Measurements from ENCODE around the gene PLXNB1.
A peak's percentile ranks its signal among the peaks of the same experiment; 100 is the strongest.

PLXNB1 gene

DNA sequence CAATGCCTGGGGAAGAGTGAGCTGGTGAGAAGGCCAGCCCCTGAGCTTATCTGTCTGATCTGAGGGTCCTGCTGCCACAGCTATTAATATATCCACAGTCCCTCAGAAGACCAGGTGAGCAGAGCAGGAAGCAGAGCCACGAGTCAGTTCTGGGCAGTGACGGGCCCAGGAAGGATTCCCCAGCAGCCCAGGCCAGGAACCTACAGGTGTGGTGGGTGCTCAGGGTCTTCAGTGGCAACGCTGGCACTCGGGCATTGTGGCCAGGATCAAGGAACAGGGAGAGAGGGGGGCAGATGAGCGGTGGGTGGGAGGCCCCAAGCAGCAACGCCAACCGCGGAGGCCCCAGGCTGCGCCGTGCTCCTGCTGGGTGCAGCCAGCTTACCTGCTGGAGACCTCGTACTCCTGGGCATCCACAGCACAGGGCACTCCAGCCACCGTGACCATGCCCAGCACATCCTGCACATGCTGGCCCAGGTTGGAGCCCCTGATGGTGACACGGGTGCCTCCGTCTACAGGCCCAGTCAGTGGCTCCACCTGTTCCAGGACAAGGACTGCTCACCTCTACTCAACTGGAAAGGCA, 12.3 kb downstream of the PLXNB1 start:
- TF ChIP-seq MYC (IDR thresholded peaks at IDR 0.05; ENCODE audit: low read depth, low read length) = no peak
- no peak overlapping the region for H3K4me3 ChIP-seq (ENCODE audit: low read depth, low read length)
- no peak for DNase-seq (ENCODE audit: low read depth)

DNA sequence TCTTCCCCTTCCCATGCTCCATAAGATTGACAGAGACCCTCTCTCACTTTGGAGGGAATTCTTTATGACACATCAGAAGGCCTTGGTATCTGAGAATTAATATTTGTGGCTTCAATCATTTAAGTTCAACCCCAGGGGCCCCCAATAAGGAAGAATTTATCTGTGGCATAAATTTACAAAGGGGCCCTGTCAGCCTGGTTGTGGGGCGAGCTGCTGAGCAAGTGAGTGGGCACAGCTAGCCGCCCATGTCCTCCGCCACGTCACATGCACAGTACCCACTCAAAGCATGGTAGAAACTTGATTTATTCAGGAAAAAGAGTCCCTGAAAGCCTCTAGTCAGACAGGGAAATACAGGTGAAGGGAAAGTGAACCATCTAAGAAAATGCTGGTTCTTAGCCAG, 13.3 kb downstream of the PLXNB1 start:
- TF ChIP-seq, protein P1, sequence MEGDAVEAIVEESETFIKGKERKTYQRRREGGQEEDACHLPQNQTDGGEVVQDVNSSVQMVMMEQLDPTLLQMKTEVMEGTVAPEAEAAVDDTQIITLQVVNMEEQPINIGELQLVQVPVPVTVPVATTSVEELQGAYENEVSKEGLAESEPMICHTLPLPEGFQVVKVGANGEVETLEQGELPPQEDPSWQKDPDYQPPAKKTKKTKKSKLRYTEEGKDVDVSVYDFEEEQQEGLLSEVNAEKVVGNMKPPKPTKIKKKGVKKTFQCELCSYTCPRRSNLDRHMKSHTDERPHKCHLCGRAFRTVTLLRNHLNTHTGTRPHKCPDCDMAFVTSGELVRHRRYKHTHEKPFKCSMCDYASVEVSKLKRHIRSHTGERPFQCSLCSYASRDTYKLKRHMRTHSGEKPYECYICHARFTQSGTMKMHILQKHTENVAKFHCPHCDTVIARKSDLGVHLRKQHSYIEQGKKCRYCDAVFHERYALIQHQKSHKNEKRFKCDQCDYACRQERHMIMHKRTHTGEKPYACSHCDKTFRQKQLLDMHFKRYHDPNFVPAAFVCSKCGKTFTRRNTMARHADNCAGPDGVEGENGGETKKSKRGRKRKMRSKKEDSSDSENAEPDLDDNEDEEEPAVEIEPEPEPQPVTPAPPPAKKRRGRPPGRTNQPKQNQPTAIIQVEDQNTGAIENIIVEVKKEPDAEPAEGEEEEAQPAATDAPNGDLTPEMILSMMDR (IDR thresholded peaks at IDR 0.05; ENCODE audit: low read depth, low read length) = no peak
- no peak for TF ChIP-seq MYC (IDR thresholded peaks at IDR 0.05; ENCODE audit: low read depth, low read length)
- TF ChIP-seq POLR2A (IDR thresholded peaks at IDR 0.05; ENCODE audit: extremely low read depth, insufficient read length) = no peak
- TF ChIP-seq, protein P2, sequence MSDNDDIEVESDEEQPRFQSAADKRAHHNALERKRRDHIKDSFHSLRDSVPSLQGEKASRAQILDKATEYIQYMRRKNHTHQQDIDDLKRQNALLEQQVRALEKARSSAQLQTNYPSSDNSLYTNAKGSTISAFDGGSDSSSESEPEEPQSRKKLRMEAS (IDR thresholded peaks at IDR 0.05; ENCODE audit: low read depth, low read length) = no peak
- no peak overlapping the region for H3K4me3 ChIP-seq (ENCODE audit: low read depth, low read length)
- DNase-seq (ENCODE audit: low read depth) = no peak

DNA sequence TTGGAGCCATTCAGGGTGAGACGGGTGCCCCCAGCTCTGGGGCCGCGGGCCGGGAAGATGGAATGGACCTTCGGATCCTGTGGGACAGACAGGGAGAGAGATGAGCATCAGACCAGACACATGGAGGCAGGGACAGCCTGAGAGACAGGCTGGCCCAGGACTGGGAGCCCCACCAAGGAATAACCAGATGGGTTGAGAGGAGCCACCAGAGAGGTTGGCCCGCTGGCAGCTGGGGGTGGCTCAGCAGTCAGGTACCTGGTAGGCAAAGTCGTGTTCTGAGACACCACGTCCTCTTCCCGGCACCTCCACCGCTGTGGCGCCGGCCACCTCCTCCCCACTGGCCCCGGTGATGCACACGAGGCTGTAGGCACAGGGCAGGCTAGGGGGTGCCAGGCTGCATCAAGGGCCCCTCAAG, 13.8 kb downstream of the PLXNB1 start:
- TF ChIP-seq, protein P2 (IDR thresholded peaks at IDR 0.05; ENCODE audit: low read depth, low read length) = no peak
- TF ChIP-seq POLR2A (IDR thresholded peaks at IDR 0.05; ENCODE audit: extremely low read depth, insufficient read length) = no peak
- no peak for TF ChIP-seq MYC (IDR thresholded peaks at IDR 0.05; ENCODE audit: low read depth, low read length)
- TF ChIP-seq, protein P1 (IDR thresholded peaks at IDR 0.05; ENCODE audit: low read depth, low read length) = no peak
- no peak for DNase-seq (ENCODE audit: low read depth)
- H3K4me3 ChIP-seq (ENCODE audit: low read depth, low read length) = no peak overlapping the region

DNA sequence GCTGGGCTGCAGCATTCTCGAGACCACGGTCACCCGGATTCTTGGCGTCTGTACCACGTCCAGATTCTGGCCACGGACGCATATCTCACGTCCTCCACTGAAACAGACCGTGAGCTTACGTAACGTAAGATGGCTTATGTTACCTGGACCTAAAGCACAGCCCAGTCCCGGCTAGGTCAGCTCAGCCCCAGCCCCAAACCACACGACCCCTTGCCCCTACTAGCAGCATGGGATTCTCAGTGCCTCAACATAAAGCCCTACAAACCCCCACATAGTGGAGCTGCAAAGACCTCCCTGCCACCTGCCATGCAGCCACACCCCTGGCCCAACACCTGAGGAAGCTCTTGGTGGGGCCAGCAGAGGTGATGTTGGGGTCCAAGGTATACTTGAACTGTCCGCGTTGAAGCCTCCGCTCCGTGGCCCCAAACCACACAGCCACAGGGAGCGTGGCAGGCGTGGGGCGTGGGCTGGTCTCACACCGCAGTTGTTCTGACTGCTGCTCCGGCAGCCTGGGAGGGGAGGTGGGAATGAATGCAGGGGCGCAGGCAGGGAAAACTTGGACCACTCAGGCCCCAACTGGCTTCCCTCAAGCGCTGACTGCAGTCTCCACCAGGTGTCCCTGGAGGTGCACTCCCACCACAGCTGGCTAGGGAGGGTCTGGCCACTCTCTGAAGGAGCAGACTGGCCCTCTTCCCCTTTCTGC, 14.5 kb downstream of the PLXNB1 start:
- H3K4me3 ChIP-seq (ENCODE audit: low read depth, low read length) = no peak overlapping the region
- no peak for DNase-seq (ENCODE audit: low read depth)
- no peak for TF ChIP-seq MYC (IDR thresholded peaks at IDR 0.05; ENCODE audit: low read depth, low read length)
- TF ChIP-seq, protein P1 (IDR thresholded peaks at IDR 0.05; ENCODE audit: low read depth, low read length) = peak; percentile 4

DNA sequence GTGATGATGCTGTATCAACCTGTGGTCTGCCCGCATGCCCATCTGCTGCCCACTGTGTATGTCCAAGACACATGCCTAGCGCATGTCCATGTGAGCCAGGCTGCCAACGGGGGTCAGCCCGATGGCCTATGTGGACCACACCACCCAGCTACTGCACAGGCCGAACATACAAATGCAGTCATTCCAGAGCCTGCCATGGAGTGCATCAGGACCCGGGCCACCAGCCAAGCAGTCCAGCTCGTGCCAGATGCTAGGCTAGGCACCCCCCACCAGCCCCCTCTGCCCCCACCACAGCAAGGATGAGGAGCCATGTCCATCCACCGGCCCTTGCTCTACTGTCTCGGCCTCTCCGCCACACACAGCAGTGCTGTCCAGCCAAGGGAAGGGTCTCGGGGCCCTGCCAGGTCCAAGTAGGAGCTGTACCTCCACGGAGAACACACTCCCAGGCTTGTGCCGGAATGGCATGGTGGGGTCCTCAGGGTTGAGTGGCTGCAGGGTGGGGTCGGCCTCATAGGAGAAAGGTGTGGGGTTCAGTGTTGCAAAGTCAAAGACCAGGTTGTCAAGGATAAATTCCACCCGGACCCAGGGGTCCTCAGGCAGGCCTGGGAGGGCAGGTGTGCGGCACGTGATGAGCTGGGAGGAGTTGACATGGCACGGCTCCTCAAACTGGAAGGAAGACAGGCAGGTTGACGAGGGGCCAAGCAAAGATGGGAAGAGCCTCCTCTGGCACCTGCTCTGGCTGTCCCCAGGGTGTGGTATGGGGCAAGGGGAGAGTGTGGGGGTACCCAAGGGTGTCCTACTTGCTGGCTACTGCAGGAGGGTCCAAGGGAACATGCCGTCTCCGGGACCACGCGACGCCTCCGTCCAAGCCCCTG, 15.3 kb downstream of the PLXNB1 start:
- no peak for DNase-seq (ENCODE audit: low read depth)
- H3K4me3 ChIP-seq (ENCODE audit: low read depth, low read length) = no peak overlapping the region
- no peak for TF ChIP-seq POLR2A (IDR thresholded peaks at IDR 0.05; ENCODE audit: extremely low read depth, insufficient read length)
- no peak for TF ChIP-seq MYC (IDR thresholded peaks at IDR 0.05; ENCODE audit: low read depth, low read length)
- TF ChIP-seq, protein P2 (IDR thresholded peaks at IDR 0.05; ENCODE audit: low read depth, low read length) = no peak
- TF ChIP-seq, protein P1 (IDR thresholded peaks at IDR 0.05; ENCODE audit: low read depth, low read length) = no peak

DNA sequence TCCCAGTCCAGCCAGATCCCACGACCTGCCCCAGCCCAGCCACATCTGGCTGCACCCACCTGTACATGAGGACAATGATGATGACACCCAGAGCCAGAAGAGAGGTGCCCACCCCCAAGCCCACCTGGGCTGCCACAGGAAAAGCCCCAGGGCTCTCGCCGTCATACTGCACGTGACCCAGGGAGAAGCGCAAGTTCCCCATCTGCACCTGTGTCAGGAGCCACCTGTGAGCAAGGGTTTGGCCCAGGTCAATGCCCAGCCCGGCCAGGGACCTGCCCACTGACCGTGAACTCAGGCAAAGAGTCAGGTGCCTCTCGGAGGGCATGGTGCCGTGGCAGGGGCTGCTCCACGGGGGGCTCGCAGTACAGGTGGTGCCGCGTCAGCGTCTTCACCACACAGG, 16.3 kb downstream of the PLXNB1 start:
- H3K4me3 ChIP-seq (ENCODE audit: low read depth, low read length) = no peak overlapping the region
- TF ChIP-seq, protein P1 (IDR thresholded peaks at IDR 0.05; ENCODE audit: low read depth, low read length) = no peak
- TF ChIP-seq, protein P2 (IDR thresholded peaks at IDR 0.05; ENCODE audit: low read depth, low read length) = no peak
- TF ChIP-seq POLR2A (IDR thresholded peaks at IDR 0.05; ENCODE audit: extremely low read depth, insufficient read length) (no peak), MYC (IDR thresholded peaks at IDR 0.05; ENCODE audit: low read depth, low read length) (no peak)
- DNase-seq (ENCODE audit: low read depth) = no peak
